Measurements from ENCODE around the gene ZNF329.

ZNF329 gene

GRCh38 chr19:58129284-58129683 lies 21.3 kb downstream of the ZNF329 start:
- peaks cover 58% of the 10 kb centered on the region for H3K36me3 ChIP-seq (replicated peaks)
- no peaks in the 10 kb centered on the region for H3K27me3 ChIP-seq (replicated peaks)
- no peak for TF ChIP-seq CTCF (IDR thresholded peaks at IDR 0.05; ENCODE audit: low read depth, low read length, missing control alignments)
- DNase-seq: no peak
- in situ Hi-C loops (cut with HindIII; ENCODE audit: low pct_ligation_motif_present, low sequenced_read_pairs): no loop called here
- no peak overlapping the region for H3K27ac ChIP-seq
- no peak overlapping the region for H3K4me3 ChIP-seq (ENCODE audit: low read depth, low read length)

GRCh38 chr19:58128041-58128685 lies 22.4 kb downstream of the ZNF329 start:
- no peak overlapping the region for H3K27ac ChIP-seq
- no peaks in the 10 kb centered on the region for H3K27me3 ChIP-seq (replicated peaks)
- H3K36me3 ChIP-seq (replicated peaks): peaks cover 54% of the 10 kb centered on the region
- no peak for TF ChIP-seq CTCF (IDR thresholded peaks at IDR 0.05; ENCODE audit: low read depth, low read length, missing control alignments)
- no peak for DNase-seq
- in situ Hi-C loops (cut with HindIII; ENCODE audit: low pct_ligation_motif_present, low sequenced_read_pairs): no loop called here
- H3K4me3 ChIP-seq (ENCODE audit: low read depth, low read length): no peak overlapping the region

- Histone ChIP-seq H3K27me3 (replicated peaks) (no peaks in the 10 kb centered on the region), H3K4me3 (ENCODE audit: low read depth, low read length) (no peak overlapping the region), H3K27ac (no peak overlapping the region), H3K36me3 (replicated peaks) (peaks cover 20% of the 10 kb centered on the region)
- no peak for TF ChIP-seq CTCF (IDR thresholded peaks at IDR 0.05; ENCODE audit: low read depth, low read length, missing control alignments)
- in situ Hi-C loops (cut with HindIII; ENCODE audit: low pct_ligation_motif_present, low sequenced_read_pairs): no loop called here
- no peak for DNase-seq
These were observed 27.2 kb downstream of the ZNF329 start for GRCh38 chr19:58123354-58123753.

- Histone ChIP-seq H3K27me3 (replicated peaks) (no peaks in the 10 kb centered on the region), H3K36me3 (replicated peaks) (no peaks in the 10 kb centered on the region), H3K27ac (no peak overlapping the region), H3K4me3 (ENCODE audit: low read depth, low read length) (no peak overlapping the region)
- no peak for TF ChIP-seq CTCF (IDR thresholded peaks at IDR 0.05; ENCODE audit: low read depth, low read length, missing control alignments)
- in situ Hi-C loops (cut with HindIII; ENCODE audit: low pct_ligation_motif_present, low sequenced_read_pairs): no loop called here
- no peak for DNase-seq
These were observed 31.4 kb downstream of the ZNF329 start for GRCh38 chr19:58118979-58119733.

- Histone ChIP-seq H3K4me3 (ENCODE audit: low read depth, low read length) (no peak overlapping the region), H3K36me3 (replicated peaks) (no peaks in the 10 kb centered on the region), H3K27me3 (replicated peaks) (no peaks in the 10 kb centered on the region), H3K27ac (no peak overlapping the region)
- no peak for DNase-seq
- no peak for TF ChIP-seq CTCF (IDR thresholded peaks at IDR 0.05; ENCODE audit: low read depth, low read length, missing control alignments)
- in situ Hi-C loops (cut with HindIII; ENCODE audit: low pct_ligation_motif_present, low sequenced_read_pairs): no loop called here
These were observed 32.6 kb downstream of the ZNF329 start for GRCh38 chr19:58117841-58118575.
